Transverse colon (tissue), 4 donors: ENCODE results near the gene SBNO1.

Source experiments
- CTCF ChIP-seq, 5 experiments: fragments of 200-600 bp in 3 of 5; fragments of 450-650 bp in 2 of 5; sonication (generic) in 3 of 5; IDR thresholded peaks; 1 replicate in 2 of 5; 2 replicates in 3 of 5; pipeline ENCODE4 v1.5.1; 2016 to 2017; ENCODE audit warnings: antibody characterized with exemption in 5 of 5, inconsistent platforms in 3 of 5, mild to moderate bottlenecking in 2 of 5, moderate library complexity in 1 of 5
- POLR2A ChIP-seq: fragments of 450-650 bp; IDR thresholded peaks from one replicate; pipeline ENCODE4 v1.6.1; 2016; ENCODE audit warnings: antibody characterized with exemption, mild to moderate bottlenecking, moderate library complexity
- POLR2AphosphoS5 ChIP-seq, 3 donors: sonication (generic); formaldehyde crosslinking; IDR thresholded peaks; one replicate each; pipeline ENCODE4 v1.6.1; 2016; ENCODE audit warnings: antibody characterized with exemption in 3 of 3

GRCh38 chr12:123270214-123271000, 94.2 kb downstream of the SBNO1 start:
- TF ChIP-seq POLR2AphosphoS5 (IDR thresholded peaks at IDR 0.05), result no peak
- TF ChIP-seq CTCF (IDR thresholded peaks at IDR 0.05), result no peak
- no peak for TF ChIP-seq POLR2A
